Stimulated activated CD8-positive, alpha-beta memory T cell treated with anti-CD3 and anti-CD28 coated beads, Interleukin-7, amount 100 ng/mL, for 24 hours (primary cell): ENCODE measurements around the gene PRDM16.

Experiments used
- DNase-seq: peaks from one replicate; pipeline ENCODE4 v3.0.0-alpha.2; 2020; ENCODE audit warnings: low read depth

The PRDM16 gene

DNA sequence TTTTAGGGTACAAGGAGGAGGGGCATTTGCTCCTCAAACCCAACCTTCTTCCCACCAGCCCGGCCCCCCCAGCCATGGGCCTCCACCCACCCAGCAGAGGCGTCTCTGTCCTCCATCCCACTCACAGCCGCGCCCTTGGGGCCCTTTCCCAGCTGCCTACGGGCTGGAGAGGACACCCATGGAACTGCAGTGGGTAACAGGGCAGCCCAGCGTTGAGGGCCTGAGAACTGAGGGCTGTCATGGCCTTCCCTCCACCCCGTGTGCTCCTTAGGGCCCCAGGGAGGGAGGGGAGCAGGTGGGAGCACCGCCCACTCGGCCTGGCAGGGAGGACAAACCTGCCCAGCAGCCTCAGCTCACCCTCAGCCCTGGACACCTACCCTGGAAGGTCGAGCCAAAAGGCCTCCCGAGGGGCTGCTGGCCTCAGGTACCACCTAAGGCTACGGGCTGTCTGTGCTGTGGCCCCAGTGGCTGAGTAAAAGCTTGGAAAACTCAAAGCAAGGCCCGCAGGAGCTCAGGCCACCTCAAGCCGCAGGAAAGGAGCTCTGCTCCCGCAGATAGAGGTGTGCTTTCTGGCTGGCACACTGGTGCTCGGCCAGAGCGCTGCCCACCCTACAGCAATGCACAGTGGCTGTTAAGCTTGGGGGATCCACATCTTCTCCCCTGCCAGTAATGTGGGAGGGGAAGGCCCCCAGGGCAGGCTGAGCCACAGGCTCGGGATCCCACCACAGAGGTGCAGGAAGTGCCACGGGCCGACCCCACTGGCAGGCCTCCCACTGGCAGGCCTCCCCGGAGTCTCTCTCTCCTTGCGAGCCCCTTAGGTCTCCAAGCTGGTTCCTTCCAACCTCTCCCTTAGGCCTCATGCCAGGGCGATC is 383.2 kb downstream of the PRDM16 start:
- DNase-seq = no peak

DNA sequence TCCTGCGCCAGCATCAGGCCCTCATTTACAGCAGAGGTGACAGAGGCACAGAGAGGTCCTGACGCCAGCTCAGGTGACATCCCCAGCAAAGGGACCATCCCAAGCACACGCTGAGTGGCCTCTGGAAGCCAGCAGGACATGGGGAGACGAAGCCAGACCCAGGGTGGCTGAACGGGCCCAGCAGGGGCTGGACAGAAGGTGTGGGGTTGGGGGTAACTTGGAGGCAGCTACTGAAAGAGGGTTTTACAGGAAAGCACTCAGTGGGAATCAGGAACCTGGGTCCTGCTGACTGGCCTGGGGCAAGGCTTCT is 383.8 kb downstream of the PRDM16 start:
- DNase-seq = no peak

DNA sequence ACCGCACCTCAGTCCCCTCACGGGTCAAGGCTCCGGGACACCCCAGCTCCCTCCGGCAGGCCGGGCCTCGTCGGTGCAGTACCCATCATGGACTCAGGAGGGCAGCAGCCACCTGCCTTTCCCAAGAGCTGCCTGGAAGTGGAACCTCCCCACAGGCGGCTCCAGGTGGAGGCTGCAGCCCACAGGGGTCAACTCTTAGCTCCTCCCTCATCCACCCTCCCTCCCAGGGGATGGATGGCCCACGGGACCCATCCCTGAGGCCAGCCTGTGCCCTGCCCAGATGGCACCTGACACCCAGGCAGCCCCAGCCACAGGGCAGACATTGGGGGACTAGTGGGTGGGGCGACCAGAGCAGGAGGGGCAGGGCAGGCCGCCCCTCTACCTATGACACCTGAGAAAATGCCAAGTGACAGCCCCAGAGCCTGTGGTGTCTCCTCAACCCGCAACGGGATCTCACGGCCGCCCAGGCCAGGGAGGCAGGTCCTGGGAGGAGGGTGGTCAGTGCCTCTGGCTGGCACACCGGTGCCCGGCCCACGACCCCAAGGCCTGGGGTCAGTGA is 384.3 kb downstream of the PRDM16 start:
- peak; percentile 48 for DNase-seq

DNA sequence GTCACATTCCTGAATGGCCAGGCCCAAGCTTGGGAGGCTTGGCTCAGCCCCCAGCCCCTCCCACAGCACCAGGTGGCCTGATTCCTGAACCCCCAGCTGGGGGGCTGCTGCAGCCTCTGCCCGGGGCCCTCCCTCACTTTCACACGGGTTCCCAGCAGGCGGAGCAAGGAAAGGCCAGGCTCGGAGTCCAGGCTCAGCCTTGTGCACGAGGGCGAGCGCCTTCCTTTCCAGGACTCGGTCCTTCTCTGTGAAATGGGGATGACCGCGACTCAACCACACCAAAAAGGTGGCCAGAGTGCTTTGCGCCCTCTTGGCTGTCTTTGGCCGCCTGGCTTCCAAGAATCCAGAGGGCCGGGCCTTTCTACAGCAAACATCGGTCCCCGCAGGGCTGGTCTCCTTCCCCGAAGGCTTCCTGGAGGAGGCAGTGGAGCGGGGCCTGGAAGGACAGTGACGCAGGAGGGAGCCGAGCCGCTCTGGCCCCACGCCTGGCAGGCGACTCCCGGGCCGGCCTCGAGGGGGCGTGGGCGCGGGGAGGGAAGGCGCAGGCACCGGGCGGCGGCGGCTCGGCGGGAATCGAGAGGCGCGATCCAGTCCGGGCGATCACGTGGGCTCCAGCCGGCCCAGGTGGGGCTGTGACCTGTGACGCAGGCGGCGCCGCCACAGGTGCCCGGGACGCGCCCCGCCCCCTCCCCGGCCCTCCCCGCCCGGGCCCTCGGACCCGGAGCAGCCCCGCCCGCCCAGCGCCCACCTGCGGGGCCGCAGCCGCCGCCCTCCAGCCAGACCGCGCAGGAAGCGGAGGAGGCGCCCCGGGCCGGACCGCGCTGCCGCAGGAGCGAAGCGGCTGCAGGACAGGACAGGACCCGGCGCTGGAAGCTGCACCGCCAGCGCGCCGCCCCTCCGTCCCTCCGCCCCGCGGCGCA is 385.1 kb downstream of the PRDM16 start, which contains the start of gene ARHGEF16:
Gene ARHGEF16 (plus strand): TSS at position 775 of the 920 bp plus-strand sequence. CDS start 8,420 bp downstream, outside the sequence.
- no peak for DNase-seq

DNA sequence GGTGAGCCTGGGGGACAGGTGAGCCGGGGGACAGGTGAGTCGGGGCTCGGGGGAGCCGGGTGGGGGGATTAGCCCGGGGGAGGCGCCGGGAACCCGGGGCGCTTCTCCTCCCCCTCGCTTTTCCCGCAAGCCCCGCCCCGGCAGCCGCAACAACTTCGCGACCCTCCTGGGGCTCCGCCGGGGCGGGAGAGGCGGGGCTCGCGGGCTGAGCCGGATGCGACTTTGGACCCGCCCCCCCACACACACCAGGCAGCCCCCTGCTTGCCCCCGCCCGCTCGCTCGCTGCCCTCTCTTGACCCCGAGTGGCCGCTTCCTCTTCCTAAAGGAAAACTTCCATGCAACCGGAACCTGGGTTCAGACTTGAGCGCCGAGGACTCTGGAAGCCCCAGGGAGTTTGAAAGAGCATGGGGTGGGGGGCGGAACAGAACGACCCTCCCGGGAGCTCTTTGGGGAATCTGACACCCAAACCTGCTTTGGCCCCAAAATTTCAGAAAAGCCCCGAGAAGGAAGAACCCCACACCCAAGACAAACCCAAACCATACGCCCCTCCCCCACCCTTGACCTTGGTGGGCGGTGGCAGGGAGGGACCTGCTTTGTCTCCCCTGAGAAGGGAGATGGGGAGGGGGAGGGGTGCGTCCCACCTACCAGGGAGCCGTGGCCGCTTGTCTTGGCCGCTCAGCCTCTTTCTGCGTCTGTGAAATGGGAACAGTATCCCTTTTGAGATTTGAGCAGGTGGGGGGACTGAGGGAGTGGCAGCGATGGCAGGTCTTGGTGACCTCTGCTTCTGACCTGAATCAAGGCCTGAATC is 386.0 kb downstream of the PRDM16 start:
- DNase-seq = no peak

DNA sequence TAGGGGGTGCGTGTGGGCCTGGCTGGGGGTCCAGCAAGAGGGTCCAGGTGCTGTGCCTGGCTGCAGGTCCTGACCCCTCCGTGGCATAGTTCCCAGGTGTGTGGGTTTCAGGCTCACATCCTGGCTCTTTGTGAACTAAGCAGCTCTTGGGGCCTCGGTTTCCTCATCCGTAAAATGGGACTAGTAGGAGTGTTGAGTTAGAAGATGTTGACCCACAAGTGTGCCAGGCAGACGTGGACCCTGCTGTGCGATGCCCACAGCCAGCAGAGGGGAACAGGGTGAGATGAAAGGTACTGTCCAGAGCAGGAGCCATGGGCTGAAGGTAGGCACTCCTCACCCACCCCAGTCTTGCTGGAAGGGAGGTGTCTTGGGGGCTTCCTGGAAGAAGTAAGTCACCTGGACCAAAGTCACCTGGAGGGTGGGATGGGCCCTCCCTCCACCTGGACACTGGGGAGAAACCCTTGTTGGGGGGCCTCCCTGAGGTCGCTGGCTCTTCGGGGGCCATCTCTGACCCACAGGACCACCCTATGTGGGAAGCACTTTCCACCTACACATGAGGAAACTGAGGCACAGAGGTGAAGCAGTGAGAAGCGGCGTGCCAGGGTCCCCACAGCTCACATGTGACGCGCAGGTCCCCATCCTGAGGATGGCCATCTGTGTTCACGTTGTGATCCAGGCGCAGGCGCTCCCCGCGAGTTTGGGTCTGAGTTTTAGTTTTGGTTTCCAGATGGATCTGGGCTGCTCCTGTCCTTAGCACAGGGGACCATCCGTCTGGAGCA is 386.9 kb downstream of the PRDM16 start:
- no peak for DNase-seq

DNA sequence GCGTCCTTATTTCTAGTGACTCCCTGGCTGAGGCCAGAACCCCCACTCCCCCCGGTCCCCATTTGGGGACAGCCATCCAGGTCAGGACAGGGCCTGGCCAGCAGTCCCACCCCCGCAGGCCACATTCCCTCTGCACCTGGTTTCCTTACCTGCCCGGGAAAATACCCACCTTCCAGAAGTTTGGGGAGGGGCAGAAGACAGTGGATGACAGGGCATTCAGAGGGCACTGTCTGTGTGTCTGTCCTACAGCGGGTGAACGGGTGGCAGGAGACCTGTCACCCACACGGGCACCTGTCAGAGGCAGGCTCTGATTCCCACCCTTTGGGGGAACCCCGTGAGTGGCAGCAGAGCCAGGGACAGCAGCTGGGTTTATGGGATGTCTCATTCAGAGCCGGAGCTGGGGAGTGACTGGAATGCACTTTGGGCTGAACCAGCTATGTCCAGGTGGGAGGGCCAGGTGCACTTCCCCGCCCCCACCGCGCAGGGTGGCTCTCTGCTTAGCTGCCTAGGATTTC is 387.5 kb downstream of the PRDM16 start:
- no peak for DNase-seq

DNA sequence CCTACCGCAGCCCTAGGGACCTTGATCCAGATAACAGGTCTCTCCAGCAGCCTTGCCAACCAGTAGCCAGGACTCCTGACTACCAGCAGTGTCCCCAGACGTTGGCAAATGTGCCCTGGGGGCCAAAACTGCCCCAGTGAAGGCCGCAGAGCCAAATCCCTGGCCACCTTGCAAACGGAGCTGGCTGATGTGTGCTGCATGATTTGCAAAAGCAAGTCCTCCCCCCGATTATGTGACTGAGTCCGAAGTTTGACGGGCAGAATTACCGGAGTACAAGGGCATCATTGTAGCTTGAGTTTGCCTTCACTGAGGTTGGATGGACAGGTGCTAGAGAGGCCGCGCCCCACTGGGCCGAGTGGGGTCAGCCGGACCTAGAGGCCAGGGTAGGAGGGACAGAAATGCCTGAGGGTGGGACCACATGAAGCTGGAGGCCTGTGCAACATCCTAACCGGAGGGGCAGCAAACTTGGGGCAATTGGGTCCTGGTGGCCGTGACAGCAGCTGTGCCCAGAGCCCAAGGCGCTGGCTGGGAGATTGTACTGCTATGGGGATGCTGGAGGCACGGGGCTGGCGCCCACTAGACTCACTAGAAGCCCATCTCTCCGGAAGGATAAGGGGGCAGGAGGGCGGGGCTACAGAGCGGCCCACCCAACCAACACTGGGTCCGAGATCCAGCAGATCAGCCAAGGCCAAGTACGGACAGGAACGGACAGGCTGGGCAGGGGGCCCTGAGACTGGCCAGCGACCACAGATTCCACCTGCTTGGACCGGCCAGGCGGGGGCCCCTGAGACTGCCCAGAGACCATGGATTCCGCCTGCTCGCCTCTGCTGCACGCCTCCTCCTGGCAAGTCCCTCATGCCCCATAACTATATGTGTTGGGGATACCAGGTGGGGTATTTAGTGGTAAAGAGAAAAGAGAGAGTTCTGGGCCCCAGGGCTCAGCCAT is 388.2 kb downstream of the PRDM16 start:
- DNase-seq = no peak

DNA sequence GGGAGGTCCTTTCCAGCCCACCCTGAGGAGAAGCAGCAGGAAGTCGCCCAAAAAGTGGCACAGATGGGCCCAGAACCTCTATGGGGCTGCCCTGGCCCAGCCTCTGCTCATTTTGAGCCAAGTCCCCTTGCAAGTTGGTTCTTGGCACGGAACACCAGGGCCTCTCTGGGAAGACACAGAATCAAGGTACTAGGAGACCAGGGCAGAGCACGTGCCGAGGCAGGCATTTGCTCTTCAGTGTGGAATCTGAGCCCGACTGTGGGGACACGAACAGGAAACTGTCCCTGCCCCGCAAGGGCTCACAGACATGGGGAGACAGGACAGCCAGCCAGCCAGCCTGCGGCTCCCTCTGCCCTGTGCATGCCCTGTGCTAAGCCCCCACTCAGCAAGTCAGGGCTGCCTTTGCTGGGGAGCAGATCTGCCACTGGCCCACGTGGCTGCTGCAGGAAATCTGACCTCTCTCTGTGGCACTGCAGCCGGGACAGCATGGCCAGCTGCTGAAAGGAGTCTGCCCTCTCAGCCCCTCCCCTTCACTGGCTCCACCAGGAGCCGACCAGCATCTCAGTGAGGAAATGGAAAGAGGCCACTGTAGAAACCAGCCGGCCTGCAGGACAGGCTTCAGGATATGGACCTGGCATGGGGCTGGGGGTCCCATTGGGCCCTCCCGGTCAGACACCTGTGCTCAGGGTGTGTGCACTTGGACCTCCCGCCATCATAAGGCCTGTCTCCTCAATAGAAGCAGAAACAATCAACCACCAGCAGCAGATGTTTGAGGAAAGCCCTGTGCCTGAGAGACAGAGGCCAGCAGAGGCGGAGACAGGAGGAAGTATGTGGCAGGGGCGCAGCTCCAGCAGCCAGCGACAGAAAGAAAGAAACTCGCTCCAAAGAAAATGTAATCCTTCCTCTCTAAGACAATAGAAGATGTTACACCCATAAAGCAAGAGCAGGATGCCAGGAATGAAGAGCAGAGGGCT is 389.2 kb downstream of the PRDM16 start:
- DNase-seq = no peak

DNA sequence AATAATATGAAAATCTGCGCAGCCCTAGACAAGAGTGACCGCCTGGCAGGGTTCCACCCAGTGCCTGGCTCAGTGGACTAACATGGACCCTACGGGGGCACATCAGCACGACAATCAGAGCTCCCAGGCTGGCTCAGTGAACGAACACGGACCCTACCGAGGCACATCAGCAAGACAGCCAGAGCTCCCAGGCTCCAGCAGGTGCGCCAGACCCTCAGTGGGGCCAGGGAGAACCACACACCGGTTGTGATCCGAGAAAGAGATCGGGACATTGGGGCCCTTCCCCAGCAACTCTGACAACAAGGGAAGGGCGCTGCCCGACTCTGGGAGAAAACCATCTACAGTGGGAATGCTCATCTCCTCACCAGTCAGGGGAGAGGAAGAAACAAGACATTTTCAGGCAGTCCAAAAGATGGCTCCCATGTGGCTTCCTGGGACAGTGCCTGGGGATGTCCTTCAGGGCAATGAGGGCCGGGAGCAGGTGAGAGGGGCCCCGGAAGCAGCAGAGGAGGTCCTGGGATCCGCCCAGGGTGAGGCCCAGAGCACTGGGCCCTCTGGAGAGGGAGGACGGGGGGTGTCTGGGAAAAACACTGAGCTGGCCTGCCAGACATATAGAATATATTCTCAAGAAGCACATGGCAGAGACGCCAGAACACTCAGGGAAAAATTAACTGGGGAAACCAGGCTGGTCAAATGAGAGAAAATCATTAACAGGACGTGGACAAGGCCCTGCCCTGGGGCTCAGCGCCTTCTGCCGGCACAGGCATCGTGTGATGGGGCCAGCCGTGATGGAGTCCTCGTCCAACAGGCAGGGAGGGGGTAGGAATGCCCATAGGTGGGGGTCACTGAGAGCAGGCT is 390.3 kb downstream of the PRDM16 start:
- no peak for DNase-seq

DNA sequence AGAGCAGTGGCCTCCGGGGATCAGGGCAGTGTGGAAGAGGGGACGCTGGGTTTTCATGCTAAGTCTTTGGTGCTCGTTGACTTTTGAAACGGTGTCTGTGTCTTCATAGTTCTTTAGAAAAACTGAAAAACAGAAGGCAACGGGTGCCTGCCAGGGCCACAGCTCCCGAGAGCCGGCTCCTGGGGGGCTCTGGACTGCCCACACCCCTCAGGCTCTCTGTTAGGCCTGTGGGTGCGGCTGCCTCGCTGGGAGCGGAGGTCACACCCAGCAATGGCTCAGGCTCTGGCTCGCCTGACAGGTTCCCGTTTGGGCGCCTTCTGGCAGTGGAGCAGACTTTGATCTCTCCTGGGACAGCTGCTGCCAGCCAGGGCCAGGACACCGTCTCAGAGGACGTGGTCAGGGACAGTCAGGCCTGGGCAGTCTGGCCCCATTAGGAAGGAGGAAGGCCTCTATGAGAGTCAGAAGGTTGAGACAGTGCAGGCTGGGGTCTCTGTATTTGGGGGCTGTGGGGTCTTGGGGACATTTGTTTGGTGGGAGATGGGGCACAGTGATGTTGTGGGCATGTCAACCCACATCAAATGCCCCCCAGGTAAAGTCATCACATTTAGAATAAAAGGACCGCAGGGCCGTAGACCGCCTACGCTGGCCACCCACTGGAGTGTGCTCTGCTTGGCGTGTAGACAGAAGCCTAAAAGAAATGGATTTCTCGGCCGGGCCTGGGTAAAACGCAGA is 391.1 kb downstream of the PRDM16 start:
- DNase-seq = no peak

DNA sequence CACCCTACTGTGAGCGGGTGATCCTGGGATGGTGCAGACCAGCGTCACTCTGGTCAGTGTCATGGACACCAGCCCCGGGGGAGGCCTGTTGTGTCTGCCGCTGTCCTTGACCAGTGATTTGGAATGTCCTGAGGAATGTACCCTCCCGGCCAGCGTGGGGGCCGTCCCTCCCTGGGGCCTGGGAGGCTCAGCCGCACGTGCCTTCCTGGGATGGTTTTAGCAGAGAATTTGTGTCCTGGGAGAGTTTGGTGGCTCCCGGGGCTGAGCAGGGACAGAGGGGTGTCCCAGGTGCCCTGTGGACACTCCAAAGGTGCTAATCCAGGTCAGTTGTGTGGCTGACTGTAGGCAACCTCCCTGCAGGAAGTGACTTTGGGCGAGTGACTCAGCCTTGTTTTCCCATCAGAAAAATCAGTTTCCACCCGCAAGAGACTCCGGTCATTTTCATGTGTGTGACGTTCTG is 391.7 kb downstream of the PRDM16 start:
- no peak for DNase-seq

DNA sequence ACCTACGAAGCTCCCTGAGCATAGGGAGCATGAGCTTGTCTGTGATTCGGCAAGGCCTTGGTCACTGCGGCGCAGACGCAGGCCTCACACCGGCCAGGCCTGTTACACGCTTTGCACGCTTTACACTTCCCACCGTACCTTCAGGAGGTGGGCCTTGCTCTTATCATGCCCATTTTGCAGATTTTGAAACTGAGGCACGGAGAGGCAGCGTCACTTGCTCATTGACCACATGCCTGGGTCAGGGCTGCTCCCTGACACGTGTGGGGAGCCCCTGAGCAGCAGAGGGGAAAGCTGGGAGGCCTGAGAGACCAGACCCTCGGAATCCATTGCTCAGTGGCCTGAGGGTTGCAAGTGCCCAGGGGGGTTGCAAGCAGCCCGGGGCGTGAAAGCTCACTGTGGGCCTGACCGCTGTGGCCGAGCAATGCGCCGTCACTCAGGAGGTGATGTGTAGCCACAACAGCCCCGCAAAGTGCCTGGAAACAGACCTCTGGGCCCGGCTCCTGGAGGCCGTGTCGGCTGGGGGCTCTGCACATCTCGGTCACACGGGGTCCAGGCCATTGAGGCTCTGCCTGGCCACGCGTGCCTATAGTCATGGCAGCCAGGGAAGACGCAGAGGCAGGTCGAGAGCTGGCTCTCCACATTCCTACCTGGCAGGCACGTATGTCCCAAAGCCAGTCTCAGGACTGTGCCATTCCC is 392.4 kb downstream of the PRDM16 start:
- DNase-seq = no peak

DNA sequence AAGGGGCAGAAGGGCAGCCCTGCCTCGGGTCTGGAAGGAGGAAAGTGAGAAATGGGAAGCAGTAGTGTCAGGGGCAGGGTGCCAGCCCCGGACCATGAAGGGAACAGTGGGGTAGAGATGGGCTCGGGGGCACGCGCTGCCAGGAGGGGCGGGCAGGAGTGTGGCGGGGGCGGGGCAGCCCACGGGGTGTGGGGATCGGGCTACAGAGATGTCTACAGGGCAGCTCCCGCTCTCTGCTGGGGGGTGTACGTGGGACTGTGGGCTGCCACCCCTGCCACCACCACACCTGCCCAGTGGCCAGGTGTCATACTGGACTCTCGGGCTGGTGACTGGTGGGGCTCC is 392.9 kb downstream of the PRDM16 start:
- no peak for DNase-seq

DNA sequence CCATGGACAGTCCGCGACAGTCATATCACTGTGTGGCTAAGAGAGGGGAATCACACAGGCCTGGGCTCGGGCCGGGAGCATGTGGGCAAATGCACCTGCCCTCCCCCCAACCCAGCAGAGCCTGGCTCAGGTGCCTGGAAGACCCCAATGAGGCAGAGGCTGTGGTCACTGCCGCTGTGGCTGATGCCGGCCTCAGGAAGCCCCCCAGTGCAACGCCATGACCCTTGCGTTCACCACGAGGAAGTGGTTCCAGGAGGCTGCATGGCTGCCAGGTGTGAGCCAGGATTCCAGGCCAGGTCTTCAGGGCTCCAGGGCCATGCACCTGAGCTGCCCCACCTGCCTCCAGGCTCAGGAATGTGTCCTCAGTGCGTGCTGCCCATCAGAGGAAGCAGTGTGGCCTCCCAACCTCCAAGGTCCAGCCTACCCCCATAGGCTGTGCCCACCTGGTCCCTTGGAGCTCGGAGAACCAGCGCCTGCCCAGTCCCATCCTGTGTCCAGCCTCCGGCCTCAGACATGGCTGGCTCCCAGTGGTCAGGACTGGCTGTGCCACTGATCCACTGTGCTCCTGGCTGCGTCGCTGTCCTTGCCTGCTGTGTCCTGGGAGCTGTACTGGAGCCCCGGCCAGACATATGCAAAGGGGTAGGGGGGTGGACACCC is 393.5 kb downstream of the PRDM16 start:
- DNase-seq = no peak

DNA sequence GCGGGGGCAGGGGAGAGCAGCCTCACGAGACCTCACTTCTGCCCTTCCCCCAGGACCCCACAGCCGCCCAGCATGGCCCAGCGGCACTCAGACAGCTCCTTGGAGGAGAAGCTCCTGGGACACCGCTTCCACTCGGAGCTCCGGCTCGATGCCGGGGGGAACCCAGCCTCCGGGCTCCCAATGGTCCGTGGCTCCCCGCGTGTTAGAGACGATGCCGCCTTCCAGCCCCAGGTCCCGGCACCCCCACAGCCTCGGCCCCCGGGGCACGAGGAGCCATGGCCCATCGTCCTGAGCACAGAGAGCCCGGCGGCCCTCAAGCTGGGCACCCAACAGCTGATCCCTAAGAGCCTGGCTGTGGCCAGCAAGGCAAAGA is 394.0 kb downstream of the PRDM16 start:
- no peak for DNase-seq
